ENCODE data around the gene SLC46A1. TPM values are rescaled to one million over a fixed set of nuclear protein-coding genes. Genes with fewer than 3 reads are reported as not detected.

SLC46A1 gene
- total RNA-seq (10 to 100 TPM; 11.9 to 79.8 (median 49.0) TPM), polyA plus RNA-seq (100 to 1,000 TPM in 1 of 3 donors, 10 to 100 TPM in 2; 13.3 to 104 (median 15.4) TPM)
- long read RNA-seq, donor 1, full-length matches to known transcripts = 15 of 15 reads
- long read RNA-seq, donor 1, partial matches to known transcripts = 0 of 15 reads
- long read RNA-seq, donor 1, other reads (novel, unspliced or antisense) = 0 of 15 reads
- long read RNA-seq, donor 2, full-length matches to known transcripts = 7 of 12 reads
- long read RNA-seq, donor 2, partial matches to known transcripts = 5 of 12 reads
- long read RNA-seq, donor 2, other reads (novel, unspliced or antisense) = 0 of 12 reads
- long read RNA-seq, donor 3, full-length matches to known transcripts = 18 of 26 reads
- long read RNA-seq, donor 3, partial matches to known transcripts = 8 of 26 reads
- long read RNA-seq, donor 3, other reads (novel, unspliced or antisense) = 0 of 26 reads
- long read RNA-seq, donor 4, full-length matches to known transcripts = 9 of 17 reads
- long read RNA-seq, donor 4, partial matches to known transcripts = 1 of 17 reads
- long read RNA-seq, donor 4, other reads (novel, unspliced or antisense) = 7 of 17 reads
- long read RNA-seq, donor 5, full-length matches to known transcripts = 130 of 152 reads
- long read RNA-seq, donor 5, partial matches to known transcripts = 3 of 152 reads
- long read RNA-seq, donor 5, other reads (novel, unspliced or antisense) = 19 of 152 reads
- long read RNA-seq, donor 6, full-length matches to known transcripts = 9 of 13 reads
- long read RNA-seq, donor 6, partial matches to known transcripts = 0 of 13 reads
- long read RNA-seq, donor 6, other reads (novel, unspliced or antisense) = 4 of 13 reads
- long read RNA-seq, donor 7, partial matches to known transcripts = 0 of 4 reads
- long read RNA-seq, donor 7, other reads (novel, unspliced or antisense) = 0 of 4 reads
- long read RNA-seq, donor 8, full-length matches to known transcripts = 23 of 23 reads
- long read RNA-seq, donor 8, partial matches to known transcripts = 0 of 23 reads
- long read RNA-seq, donor 8, other reads (novel, unspliced or antisense) = 0 of 23 reads
- long read RNA-seq, donor 9, transcript SLC46A1-209 (1 exons, 528 nt) = major isoform, 7 of 8 reads
- long read RNA-seq, donor 9, partial matches to known transcripts = 0 of 8 reads
- long read RNA-seq, donor 9, other reads (novel, unspliced or antisense) = 0 of 8 reads
- long read RNA-seq, donor 10, full-length matches to known transcripts = 9 of 31 reads
- long read RNA-seq, donor 10, partial matches to known transcripts = 22 of 31 reads
- long read RNA-seq, donor 10, other reads (novel, unspliced or antisense) = 0 of 31 reads

DNA sequence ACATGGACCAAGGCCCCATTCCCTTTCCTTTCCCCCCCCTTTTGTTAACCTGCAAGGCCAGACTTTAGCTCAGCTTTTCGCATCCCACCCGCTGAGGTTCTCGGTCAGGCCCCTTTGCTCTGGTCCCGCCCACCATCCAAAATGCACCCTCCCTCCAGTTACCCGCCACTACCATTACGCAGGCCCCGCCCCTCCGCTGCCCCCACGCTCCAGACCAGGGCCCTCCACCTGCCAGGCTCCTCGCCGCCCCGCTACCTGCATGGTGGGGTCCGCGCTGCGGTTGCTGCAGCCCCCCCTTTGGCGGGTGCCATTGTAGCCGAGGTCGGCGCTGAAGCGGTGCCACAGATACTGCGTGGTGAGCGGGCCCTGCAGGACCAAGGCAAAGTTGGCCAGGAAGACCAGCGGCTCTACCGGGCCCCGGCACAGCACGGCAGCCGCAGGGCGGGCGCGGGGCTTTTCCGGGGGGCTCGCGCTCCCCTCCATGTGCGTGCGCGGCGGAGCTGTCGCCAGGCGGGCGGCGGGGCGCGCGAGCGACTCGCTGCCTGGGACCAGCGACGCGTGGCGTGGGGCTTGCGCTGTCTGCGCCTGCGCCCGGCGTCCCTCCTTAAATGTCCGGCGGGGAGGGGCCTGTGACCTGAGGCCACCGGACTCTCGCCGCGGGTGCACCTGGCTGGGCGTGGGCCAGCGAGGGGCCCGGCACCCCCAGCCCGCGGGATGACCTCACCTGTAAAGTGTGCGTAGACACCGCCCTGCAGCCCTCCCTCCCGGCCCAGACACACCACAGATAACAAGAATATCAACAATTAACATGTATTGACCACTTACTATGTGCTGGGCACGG, at the start of gene SLC46A1:
SLC46A1 (minus strand) TSS at position 581 of the 841 bp plus-strand sequence; CDS start at position 483, 98 bp downstream.
- no peaks in the 10 kb centered on the region for H3K9me3 ChIP-seq (replicated peaks in 1 of 3)
- WGBS, 4 donors = 0 to 1% (median 0%) methylated on average over 10 to 70 of the region's 70 CpGs
- H3K27ac ChIP-seq = peak within 1 kb of the TSS in 4 of 5 donors; percentile 57 to 84 (median 72)
- intact Hi-C loops (cut with DNase I) = loop anchor here in 1 of 2 donors (10.0 kb wide), 1 partner anchor 59 kb away; no protein-coding TSS in a partner anchor
- no peaks in the 10 kb centered on the region for H3K27me3 ChIP-seq
- peak; percentile 45 to 76 (median 67) for DNase-seq
- H3K36me3 ChIP-seq (replicated peaks in 1 of 2) = peaks cover 0 to 17% of the 10 kb centered on the region in 2 donors
- peak within 1 kb of the TSS; percentile 25 to 85 (median 70) for H3K4me3 ChIP-seq
- TF ChIP-seq POLR2A (IDR thresholded peaks at IDR 0.05) = peak in 1 of 2 donors; percentile 45
- TF ChIP-seq, protein P1, sequence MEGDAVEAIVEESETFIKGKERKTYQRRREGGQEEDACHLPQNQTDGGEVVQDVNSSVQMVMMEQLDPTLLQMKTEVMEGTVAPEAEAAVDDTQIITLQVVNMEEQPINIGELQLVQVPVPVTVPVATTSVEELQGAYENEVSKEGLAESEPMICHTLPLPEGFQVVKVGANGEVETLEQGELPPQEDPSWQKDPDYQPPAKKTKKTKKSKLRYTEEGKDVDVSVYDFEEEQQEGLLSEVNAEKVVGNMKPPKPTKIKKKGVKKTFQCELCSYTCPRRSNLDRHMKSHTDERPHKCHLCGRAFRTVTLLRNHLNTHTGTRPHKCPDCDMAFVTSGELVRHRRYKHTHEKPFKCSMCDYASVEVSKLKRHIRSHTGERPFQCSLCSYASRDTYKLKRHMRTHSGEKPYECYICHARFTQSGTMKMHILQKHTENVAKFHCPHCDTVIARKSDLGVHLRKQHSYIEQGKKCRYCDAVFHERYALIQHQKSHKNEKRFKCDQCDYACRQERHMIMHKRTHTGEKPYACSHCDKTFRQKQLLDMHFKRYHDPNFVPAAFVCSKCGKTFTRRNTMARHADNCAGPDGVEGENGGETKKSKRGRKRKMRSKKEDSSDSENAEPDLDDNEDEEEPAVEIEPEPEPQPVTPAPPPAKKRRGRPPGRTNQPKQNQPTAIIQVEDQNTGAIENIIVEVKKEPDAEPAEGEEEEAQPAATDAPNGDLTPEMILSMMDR (IDR thresholded peaks at IDR 0.05) = no peak
- peaks cover 19 to 37% of the 10 kb centered on the region in 2 donors for H3K4me1 ChIP-seq (replicated peaks in 1 of 2)

DNA sequence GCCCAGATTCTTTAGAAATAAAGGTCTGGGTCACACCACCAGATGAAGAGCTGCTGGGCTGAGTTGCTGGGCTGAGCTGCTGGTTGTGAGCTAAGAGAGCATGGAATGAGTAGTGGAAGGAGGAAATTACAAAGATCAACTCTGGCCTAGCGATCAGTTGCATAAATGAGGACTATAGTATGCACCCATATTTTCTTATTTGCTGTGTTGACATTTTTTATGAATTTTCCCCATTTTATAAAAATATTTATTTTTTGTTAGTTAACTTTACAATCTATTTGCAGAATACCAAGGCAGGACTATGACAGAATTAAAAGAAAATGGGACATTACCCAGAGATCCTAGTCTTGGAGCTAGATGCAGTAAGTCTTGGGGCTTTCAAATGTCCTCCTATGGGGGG, 43.8 kb upstream of the SLC46A1 start:
- intact Hi-C loops (cut with DNase I) = no loop called here
- Histone ChIP-seq H3K9me3 (replicated peaks in 1 of 3) (no peaks in the 10 kb centered on the region), H3K27ac (no peak overlapping the region), H3K36me3 (replicated peaks in 1 of 2) (no peaks in the 10 kb centered on the region), H3K27me3 (no peaks in the 10 kb centered on the region), H3K4me1 (replicated peaks in 1 of 2) (no peaks in the 10 kb centered on the region), H3K4me3 (no peak overlapping the region)
- WGBS, 4 donors = 81 to 96% (median 85%) methylated on average over 1 of the region's 1 CpG
- DNase-seq = no peak
- no peak for TF ChIP-seq POLR2A (IDR thresholded peaks at IDR 0.05)
- TF ChIP-seq, protein P1 (IDR thresholded peaks at IDR 0.05) = no peak

DNA sequence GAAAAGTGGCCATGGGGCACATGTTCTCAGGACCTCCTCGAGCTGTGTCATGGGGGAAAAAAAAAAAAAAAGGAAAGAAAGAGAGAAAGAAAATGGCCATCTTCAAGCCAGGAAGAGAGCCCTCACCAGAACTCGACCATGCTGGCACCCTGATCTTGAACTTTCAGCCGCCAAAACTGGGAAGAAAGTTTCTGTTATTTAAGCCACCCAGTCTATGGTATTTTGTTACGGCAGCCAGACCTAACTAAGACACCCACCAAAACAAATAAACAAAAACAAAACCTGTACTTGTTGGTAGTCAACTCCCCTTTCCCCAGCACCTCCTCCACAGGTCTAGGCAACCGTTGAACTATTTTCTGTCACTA, 41.4 kb upstream of the SLC46A1 start:
- Histone ChIP-seq H3K9me3 (replicated peaks in 1 of 3) (no peaks in the 10 kb centered on the region), H3K4me1 (replicated peaks in 1 of 2) (no peaks in the 10 kb centered on the region), H3K27me3 (no peaks in the 10 kb centered on the region), H3K36me3 (replicated peaks in 1 of 2) (no peaks in the 10 kb centered on the region), H3K4me3 (no peak overlapping the region), H3K27ac (no peak overlapping the region)
- WGBS, 4 donors = 58 to 75% (median 61%) methylated on average over 5 of the region's 5 CpGs
- no peak for TF ChIP-seq POLR2A (IDR thresholded peaks at IDR 0.05)
- TF ChIP-seq, protein P1 (IDR thresholded peaks at IDR 0.05) = no peak
- intact Hi-C loops (cut with DNase I) = no loop called here
- no peak for DNase-seq
